GM21576 (cell line): ENCODE data around the gene PLPPR2.
"Not testable (repeated sequence)": the region's sequence is repeated elsewhere in the genome, so short reads cannot be mapped to it uniquely, and the experiment has no call there.

Experiments
- ATAC-seq: cut with Tn5 transposase; IDR thresholded peaks from one replicate; pipeline ENCODE4 v1.9.1; 2021; ENCODE audit warnings: mild to moderate bottlenecking, moderate library complexity; ENCODE audit not compliant: unreplicated experiment

PLPPR2 gene

GRCh38 chr19:11390933-11391680, 35.9 kb downstream of the PLPPR2 start:
- no peak for ATAC-seq

DNA sequence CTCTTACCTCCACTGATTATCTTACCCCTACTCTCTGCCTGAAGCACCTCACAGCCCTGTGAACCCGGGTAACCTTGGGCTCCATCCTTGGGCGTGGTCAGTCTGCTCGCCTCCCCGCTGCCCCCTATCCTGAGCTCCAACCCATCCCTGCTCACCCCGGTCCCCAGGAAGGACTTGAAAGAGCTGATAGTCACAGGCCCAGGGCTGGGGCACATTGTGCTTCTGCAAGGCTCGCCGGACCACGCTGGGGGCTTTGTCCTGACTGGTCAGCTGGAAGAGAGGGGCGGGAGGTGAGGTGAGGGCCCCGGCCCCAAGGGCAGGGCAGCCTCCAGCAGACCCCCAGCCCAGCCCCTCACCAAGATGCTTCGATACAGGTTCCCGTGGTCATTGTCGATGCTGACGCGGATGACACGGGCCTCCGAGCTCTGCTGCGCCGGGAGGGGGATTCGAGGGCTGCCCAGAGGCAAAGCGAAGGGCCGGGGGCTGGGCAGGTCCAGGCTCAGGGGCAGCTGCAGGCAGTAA, 41.9 kb downstream of the PLPPR2 start:
- ATAC-seq = no peak

DNA sequence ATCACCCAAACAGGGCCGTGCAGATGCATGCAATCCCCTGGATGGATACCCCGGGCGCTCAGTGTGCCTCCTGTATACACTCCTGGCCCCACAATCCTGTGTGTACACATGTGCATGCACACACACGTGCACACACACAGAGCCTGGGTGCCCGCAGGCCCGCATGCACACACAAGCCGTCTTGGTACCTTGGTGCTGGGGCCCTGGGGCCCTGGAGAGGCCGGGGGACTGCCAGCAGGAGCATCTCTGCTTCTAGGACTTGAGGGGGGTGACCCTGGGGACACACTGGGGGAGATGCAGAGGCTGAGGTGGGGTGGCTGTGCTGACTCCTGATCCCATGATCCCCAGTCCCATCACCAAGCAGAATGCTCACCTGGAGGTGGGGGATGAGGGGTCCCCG, 44.4 kb downstream of the PLPPR2 start:
- no peak for ATAC-seq

DNA sequence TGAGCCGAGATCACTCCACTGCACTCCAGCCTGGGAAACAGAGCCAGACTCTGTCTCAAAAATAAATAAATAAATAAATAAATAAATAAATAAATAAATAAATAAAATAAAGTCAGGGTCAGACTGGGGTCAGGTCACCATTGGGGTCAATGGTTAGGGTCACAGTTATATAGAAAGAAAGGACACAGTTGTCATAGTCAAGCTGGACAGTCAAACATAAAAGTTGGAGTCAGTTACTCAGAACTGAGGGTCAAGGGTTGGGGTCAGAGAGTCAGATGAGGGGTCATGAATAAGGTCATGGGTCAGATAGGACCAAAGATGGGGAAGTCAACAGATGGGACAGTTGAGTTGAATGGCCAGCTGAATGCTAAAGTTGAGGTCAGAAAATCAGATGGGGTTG, 45.6 kb downstream of the PLPPR2 start:
- no peak for ATAC-seq

GRCh38 chr19:11401808-11402543, 46.7 kb downstream of the PLPPR2 start:
- no peak for ATAC-seq

DNA sequence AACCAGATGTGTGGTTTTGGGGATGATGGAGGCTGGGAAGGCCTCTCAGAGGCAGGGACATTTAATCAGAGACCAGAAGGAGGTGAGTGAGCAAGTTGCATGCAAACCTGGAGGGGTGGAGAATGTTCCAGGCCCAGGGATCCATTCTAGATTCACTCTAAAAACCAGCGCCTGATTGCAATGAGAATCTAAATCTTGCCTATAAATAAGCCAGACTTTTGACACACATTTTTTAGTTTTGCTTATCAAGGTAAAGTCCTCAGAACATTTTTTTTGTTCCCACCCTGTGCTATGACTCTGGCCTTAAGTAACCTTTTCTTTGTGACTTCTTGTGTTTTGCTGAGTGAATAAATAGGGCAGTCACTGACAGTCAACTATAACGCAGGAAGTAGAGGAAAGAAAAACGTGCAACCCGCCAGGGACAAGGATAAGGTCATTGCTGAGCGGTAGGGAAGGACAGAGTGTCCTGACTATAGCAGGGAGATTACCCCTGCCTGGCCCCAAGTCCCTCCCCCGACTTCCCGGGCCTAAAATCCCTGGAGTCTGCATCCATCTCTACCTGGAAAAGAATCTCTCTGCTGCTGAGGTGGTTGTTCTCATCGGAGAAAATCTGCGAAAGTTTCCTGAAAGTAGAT, 49.5 kb downstream of the PLPPR2 start:
- ATAC-seq = no peak

DNA sequence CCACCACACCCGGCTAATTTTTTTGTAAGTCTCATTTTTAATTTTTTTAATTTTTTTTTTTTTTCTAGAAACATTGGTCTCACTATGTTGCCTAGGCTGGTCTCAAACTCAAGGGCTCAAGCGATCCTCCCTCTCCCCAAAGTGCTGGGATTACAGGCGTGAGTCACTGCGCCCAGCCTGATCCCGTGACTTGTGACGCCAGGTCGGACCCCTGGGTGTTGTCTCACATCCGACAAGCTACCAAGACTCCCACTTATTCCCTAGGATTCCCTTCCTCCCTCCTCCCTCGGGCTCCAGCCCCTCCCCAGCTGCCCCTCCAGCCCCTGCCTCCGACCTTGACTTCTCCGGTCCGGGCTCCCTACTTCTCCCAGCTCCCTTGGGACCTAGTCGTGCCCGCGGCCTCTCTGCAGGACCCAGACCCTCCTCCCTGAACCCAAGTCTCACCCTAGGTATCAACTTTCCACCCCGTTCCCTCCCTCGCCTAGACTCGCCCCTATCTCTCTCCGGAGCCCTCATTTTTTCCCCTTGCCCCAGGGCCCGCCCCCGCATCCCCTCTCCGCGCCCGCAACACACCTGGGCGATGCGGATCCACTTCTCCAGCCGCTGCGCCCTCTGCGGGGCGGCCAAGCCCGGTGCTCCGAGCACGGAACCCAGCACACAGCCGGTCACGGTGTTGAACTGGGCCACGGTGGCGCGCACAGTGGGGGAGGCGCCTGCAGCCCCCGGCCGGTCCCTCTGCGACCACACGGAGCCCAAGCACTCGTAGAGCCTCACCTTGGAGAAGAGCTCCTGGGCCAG, 50.8 kb downstream of the PLPPR2 start:
- ATAC-seq = no peak

- not testable (repeated sequence) for ATAC-seq
Observed at GRCh38 chr19:11406703-11407236, 51.5 kb downstream of the PLPPR2 start.

DNA sequence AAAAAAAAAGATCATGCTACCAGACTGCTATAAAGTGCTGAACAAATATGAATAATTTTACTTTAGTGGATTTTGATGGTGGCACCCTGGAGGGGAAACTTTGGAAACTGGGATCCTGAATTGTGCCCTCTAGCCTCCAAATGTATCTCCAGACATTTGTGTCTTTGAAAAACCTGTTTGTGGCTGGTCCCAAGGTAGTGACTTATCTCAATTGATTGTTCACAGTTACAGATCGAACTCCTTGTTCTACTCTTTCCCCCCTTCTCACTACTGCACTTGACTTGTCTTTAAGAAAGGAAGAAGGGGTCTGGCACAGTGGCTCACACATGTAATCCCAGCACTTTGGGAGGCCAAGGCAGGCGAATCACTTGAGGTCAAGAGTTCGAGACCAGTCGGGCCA, 53.4 kb downstream of the PLPPR2 start:
- no peak for ATAC-seq

DNA sequence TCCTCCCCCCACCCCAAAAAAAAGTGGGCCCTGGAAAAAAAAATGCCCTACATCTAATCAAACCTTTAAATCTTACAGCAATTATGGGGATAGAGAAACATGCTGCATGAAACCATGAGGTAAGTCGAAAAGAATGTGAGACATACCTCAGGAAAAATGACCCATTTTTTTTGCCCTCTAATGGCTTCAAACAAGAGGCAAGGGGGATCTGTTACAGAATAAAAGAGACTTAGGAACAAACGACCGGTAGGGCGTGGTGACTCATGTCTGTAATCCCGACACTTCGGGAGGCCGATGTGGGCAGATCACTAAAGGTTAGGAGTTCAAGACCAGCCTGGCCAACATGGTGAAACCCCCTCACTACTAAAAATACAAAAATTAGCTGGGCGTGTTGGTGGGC, 55.5 kb downstream of the PLPPR2 start:
- no peak for ATAC-seq

- no peak for ATAC-seq
Observed at GRCh38 chr19:11414544-11414943, 59.3 kb downstream of the PLPPR2 start.
